ENCODE measurements around the gene SYNPR.
"Not testable (repeated sequence)": the region's sequence is repeated elsewhere in the genome, so short reads cannot be mapped to it uniquely, and the experiment has no call there.

SYNPR gene

GRCh38 chr3:63278171-63279004 lies at the start of gene SYNPR:
TSS of gene SYNPR (plus strand) at chr3:63278308.
- in situ Hi-C loops (cut with MboI; ENCODE audit: low pct_unique_long_range_greater_than_20kb, low sequenced_read_pairs): no loop called here
- DNase-seq: no peak

GRCh38 chr3:63228677-63229076 lies 49.4 kb upstream of the SYNPR start:
- in situ Hi-C loops (cut with MboI; ENCODE audit: low pct_unique_long_range_greater_than_20kb, low sequenced_read_pairs): no loop called here
- peak; percentile 51 for DNase-seq

GRCh38 chr3:63230146-63230545 lies 48.0 kb upstream of the SYNPR start:
- no peak for DNase-seq
- in situ Hi-C loops (cut with MboI; ENCODE audit: low pct_unique_long_range_greater_than_20kb, low sequenced_read_pairs): no loop called here

GRCh38 chr3:63231643-63232042 lies 46.5 kb upstream of the SYNPR start:
- in situ Hi-C loops (cut with MboI; ENCODE audit: low pct_unique_long_range_greater_than_20kb, low sequenced_read_pairs): no loop called here

GRCh38 chr3:63232764-63233396 lies 45.2 kb upstream of the SYNPR start:
- no peak for DNase-seq
- in situ Hi-C loops (cut with MboI; ENCODE audit: low pct_unique_long_range_greater_than_20kb, low sequenced_read_pairs): no loop called here

More at GRCh38 chr3:63231643-63232042, 46.5 kb upstream of the SYNPR start:
- DNase-seq: no peak

- in situ Hi-C loops (cut with MboI; ENCODE audit: low pct_unique_long_range_greater_than_20kb, low sequenced_read_pairs): no loop called here
- no peak for DNase-seq
Measured at GRCh38 chr3:63240381-63240902, 37.7 kb upstream of the SYNPR start.

GRCh38 chr3:63242124-63242523 lies 36.0 kb upstream of the SYNPR start:
- in situ Hi-C loops (cut with MboI; ENCODE audit: low pct_unique_long_range_greater_than_20kb, low sequenced_read_pairs): no loop called here
- no peak for DNase-seq

- in situ Hi-C loops (cut with MboI; ENCODE audit: low pct_unique_long_range_greater_than_20kb, low sequenced_read_pairs): no loop called here
- no peak for DNase-seq
Measured at GRCh38 chr3:63244486-63244885, 33.6 kb upstream of the SYNPR start.

- no peak for DNase-seq
- in situ Hi-C loops (cut with MboI; ENCODE audit: low pct_unique_long_range_greater_than_20kb, low sequenced_read_pairs): no loop called here
Measured at GRCh38 chr3:63245726-63246241, 32.3 kb upstream of the SYNPR start.

GRCh38 chr3:63248015-63248414 lies 30.1 kb upstream of the SYNPR start:
- DNase-seq: no peak
- in situ Hi-C loops (cut with MboI; ENCODE audit: low pct_unique_long_range_greater_than_20kb, low sequenced_read_pairs): no loop called here

- DNase-seq: no peak
- in situ Hi-C loops (cut with MboI; ENCODE audit: low pct_unique_long_range_greater_than_20kb, low sequenced_read_pairs): no loop called here
Measured at GRCh38 chr3:63251499-63251898, 26.6 kb upstream of the SYNPR start.

GRCh38 chr3:63255819-63256218 lies 22.3 kb upstream of the SYNPR start:
- in situ Hi-C loops (cut with MboI; ENCODE audit: low pct_unique_long_range_greater_than_20kb, low sequenced_read_pairs); DNase-seq: not testable (repeated sequence)

- DNase-seq: no peak
- in situ Hi-C loops (cut with MboI; ENCODE audit: low pct_unique_long_range_greater_than_20kb, low sequenced_read_pairs): no loop called here
Measured at GRCh38 chr3:63264716-63265115, 13.4 kb upstream of the SYNPR start.

- in situ Hi-C loops (cut with MboI; ENCODE audit: low pct_unique_long_range_greater_than_20kb, low sequenced_read_pairs): no loop called here
- no peak for DNase-seq
Measured at GRCh38 chr3:63274359-63274758, 3.7 kb upstream of the SYNPR start.

- no peak for DNase-seq
- in situ Hi-C loops (cut with MboI; ENCODE audit: low pct_unique_long_range_greater_than_20kb, low sequenced_read_pairs): no loop called here
Measured at GRCh38 chr3:63279005-63279841, 1.1 kb downstream of the SYNPR start.

GRCh38 chr3:63287610-63288009 lies 9.5 kb downstream of the SYNPR start:
- no peak for DNase-seq
- in situ Hi-C loops (cut with MboI; ENCODE audit: low pct_unique_long_range_greater_than_20kb, low sequenced_read_pairs): no loop called here

- in situ Hi-C loops (cut with MboI; ENCODE audit: low pct_unique_long_range_greater_than_20kb, low sequenced_read_pairs): no loop called here
- DNase-seq: no peak
Measured at GRCh38 chr3:63290686-63291085, 12.6 kb downstream of the SYNPR start.

- in situ Hi-C loops (cut with MboI; ENCODE audit: low pct_unique_long_range_greater_than_20kb, low sequenced_read_pairs): no loop called here
- DNase-seq: no peak
Measured at GRCh38 chr3:63294332-63294731, 16.2 kb downstream of the SYNPR start.

- no peak for DNase-seq
- in situ Hi-C loops (cut with MboI; ENCODE audit: low pct_unique_long_range_greater_than_20kb, low sequenced_read_pairs): no loop called here
Measured at GRCh38 chr3:63295356-63295755, 17.2 kb downstream of the SYNPR start.

Measured in KBM-7 (cell line).